LNCAP (cell line): ENCODE measurements around the gene CRTC1.

Experiments
- CTCF ChIP-seq: fragments of 450-650 bp; IDR thresholded peaks from 2 replicates; pipeline ENCODE4 v1.5.1; 2017; ENCODE audit warnings: mild to moderate bottlenecking

The CRTC1 gene

DNA sequence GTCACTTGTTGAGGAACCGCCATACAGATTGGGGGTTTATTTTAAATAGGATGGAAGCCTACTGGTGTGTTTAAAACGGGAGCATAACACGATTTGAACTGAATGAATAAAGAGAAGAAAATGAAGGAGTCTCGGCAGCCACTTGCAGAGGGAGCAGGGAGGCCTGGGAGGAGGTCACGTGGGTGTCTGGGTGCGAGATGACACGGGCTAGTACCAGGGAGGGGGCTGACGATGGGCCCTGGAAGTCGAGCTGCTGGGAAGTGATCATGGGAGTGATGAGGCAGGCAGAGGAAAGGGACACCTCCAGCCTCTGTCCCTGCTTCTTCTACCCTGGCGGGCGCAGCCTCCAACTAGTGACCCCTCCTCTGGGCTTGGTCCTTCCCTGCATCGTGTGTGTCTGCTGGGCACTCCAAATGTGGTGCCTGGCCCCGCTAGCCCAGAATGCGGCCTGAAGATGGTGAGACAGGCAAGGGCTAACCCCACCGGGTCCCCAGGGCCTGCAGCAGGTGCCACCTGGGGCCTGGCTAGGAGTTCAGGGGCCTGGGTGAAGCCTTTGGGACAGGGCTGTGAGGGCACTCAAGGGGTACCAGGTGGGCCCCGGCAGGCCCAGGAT lies 35.5 kb downstream of the CRTC1 start:
- no peak for TF ChIP-seq CTCF

DNA sequence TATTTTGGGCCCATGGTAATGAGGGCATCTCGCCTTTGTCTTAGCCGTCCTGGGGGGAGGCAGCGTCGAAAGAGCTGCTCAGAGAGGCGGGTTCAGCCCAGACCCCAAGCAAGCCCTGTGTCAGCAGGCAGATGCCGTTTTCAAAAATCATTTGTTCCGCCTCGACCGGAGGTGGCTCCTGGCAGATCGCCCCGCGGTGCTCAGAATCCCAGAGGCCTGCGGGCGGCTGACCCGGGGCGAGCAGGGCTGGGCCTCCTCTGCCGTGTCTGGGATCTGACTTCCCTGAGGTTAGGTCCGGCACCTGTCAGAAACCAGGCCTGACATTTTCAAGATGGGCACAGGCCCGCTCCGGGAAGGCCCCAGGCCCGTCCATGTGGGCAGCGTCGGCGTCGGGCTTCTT lies 36.1 kb downstream of the CRTC1 start:
- no peak for TF ChIP-seq CTCF

DNA sequence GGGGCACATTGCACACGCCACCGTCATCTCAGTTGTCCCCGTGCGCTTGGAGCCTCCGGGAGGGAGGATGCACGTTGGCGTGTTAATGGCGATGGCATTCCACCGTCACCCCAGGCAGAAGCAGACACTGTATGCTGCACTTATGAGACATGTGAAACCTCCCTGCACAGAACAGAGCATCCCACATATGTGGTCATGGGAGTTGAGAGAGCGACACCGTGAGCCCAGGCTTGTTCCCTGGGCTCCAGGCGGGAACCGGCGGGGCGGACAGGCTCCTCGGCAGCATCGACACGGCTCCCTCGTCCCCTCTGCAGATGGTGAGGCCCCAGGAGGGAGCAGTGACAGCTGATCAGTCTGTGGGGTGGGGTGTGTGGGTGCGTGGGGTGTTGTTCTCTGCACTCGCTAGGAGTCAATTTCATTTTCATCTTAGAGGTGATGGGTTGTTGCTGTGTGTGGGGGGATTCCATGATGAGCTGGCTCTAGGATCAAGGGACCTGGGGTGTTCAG lies 40.4 kb downstream of the CRTC1 start:
- no peak for TF ChIP-seq CTCF

GRCh38 chr19:18725841-18726770 lies 42.6 kb downstream of the CRTC1 start:
- TF ChIP-seq CTCF: no peak

DNA sequence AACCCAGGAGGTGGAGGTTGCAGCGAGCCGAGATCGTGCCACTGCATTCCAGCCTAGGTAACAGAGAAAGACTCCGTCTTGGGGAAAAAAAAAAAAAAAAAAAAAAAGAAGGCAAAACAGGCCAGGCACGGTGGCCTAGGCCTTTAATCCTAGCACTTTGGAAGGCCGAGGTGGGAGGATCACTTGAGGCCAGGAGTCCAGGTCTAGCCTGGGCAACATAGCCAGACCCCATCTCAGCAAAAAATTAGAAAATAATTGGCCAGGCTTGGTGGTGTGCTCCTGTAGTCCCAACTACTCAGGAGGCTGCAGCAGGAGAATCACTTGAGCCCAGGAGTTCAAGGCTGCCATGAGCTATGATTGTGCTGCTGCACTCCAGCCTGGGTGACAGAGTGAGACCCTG lies 43.4 kb downstream of the CRTC1 start:
- TF ChIP-seq CTCF: no peak

DNA sequence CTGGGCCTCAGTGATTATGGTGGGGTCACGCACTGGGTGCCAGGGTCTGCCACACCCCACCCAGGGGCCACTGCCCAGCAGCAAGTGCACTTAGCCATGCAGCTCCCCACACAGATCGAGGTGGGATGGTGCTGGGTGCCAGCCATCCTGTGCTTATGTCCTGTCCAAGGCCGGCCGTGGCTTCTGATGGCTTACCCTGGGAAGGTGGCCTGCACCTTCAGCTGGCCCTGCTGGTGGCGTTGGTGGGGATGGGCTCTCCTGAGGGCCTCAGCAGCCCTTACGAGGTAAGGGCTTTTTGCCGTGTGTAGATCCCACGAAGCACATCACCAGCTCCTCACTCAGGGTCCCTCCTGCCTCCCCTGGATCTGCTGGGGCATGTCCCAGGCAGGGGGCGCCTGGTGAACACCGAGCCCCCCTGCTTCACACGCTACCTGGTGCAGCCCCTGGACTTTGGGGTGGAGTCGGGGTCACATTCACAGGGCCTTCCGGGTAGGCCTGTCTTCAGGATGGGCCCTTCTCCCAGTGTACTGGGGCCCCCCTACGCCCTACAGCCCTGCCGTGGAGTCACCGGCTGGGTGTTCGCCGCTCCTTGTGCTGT lies 46.6 kb downstream of the CRTC1 start:
- no peak for TF ChIP-seq CTCF

- TF ChIP-seq CTCF: no peak
Observed at GRCh38 chr19:18730885-18731513, 47.5 kb downstream of the CRTC1 start.
